Large intestine (tissue), 3 donors: ENCODE data around the gene ZNF793. TPM values are rescaled to one million over a fixed set of nuclear protein-coding genes. Genes with fewer than 3 reads are reported as not detected.

Source experiments
- DNase-seq, 2 donors: peaks; one replicate each; pipeline versions ENCODE4 v3.0.0 to v3.0.0-alpha.2; 2013
- H3K27ac ChIP-seq: one replicate; pipeline ENCODE4 v1.5.1; 2013; ENCODE audit warnings: low read length
- H3K27me3 ChIP-seq: 2 replicates; pipeline ENCODE4 v1.6.1; 2013; ENCODE audit warnings: low read length; ENCODE audit not compliant: control insufficient read depth, insufficient read depth
- H3K36me3 ChIP-seq: 2 replicates; pipeline ENCODE4 v1.6.1; 2013; ENCODE audit warnings: low read length; ENCODE audit not compliant: control insufficient read depth, insufficient read depth
- H3K4me1 ChIP-seq: one replicate; pipeline ENCODE4 v1.6.1; 2013; ENCODE audit warnings: low read length; ENCODE audit not compliant: control insufficient read depth, insufficient read depth
- H3K4me3 ChIP-seq: one replicate; pipeline ENCODE4 v1.5.1; 2013; ENCODE audit warnings: low read length
- H3K9me3 ChIP-seq: one replicate; pipeline ENCODE4 v1.6.1; 2013; ENCODE audit warnings: mild to moderate bottlenecking, low read depth, low read length, moderate library complexity; ENCODE audit not compliant: control insufficient read depth
- WGBS: methylation state at CpG from one replicate; pipeline ENCODE4 v1.1.5; 2013; ENCODE audit warnings: low lambda C conversion rate; ENCODE audit not compliant: insufficient coverage; 5-methylcytosine and 5-hydroxymethylcytosine counted together
- polyA plus RNA-seq: library from polyadenylated mRNA; unstranded; fragments of 120-200 nt; gene quantifications from one replicate; pipeline ENCODE4 v1.2.1, GENCODE V29; 2013

ZNF793 gene
- polyA plus RNA-seq, 1 donor = 15.3 TPM

DNA sequence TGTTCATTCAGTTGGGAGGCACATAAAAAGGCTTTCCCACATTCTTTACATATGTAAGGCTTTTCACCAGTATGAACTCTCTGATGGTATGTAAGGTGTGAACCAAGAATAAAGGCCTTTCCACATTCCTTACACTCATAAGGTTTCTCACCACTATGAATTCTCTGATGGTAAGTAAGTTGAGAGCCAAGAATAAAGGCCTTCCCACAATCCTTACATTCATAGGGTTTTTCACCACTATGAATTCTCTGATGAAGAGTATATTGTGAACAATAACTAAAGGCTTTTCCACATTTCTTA is 58.6 kb downstream of the ZNF793 start:
- Histone ChIP-seq H3K9me3 (peaks cover 51% of the 10 kb centered on the region), H3K27ac (no peak overlapping the region), H3K4me3 (no peak overlapping the region), H3K27me3 (no peaks in the 10 kb centered on the region), H3K4me1 (no peaks in the 10 kb centered on the region), H3K36me3 (peaks cover 19% of the 10 kb centered on the region)
- no peak for DNase-seq

DNA sequence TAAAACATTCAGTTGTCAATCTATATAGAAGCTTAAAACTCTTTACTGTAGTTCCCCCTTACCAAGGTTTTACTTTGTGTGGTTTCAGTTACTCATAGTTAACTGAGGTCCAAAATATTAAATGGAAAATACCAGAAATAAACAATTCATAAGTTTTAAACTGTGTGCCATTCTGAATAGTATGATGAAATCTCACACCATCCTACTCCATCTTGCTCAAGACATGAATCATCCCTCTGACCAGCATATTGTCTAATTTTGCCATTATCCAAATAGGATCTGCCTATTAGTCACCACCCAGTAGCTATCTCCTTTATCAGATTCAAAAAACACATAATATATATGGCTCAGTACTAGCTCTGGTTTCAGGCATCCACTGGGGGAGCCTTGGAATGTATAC is 65.5 kb downstream of the ZNF793 start:
- DNase-seq = no peak

DNA sequence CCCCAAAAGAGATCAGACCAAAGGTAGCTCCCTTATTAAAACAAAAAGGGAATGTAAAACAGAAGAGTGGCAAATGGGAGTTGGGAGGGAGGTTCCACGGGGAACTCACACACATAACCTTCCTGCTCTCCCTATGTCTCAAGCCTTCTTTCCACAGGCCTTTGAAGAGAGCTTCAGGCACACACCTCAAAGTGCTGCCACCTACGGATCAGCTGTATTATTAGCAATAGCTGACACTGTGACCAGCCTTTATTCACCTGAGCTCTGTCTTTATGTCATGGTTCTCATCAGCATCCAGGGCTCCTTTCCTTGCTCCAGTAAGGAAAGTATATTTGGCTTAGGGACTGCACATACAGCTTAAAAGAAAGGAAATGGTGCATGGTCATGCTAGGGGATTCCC is 76.6 kb downstream of the ZNF793 start:
- no peak for DNase-seq
- no peak overlapping the region for H3K27ac ChIP-seq
- H3K9me3 ChIP-seq = peaks cover 49% of the 10 kb centered on the region
- no peaks in the 10 kb centered on the region for H3K4me1 ChIP-seq
- peaks cover 51% of the 10 kb centered on the region for H3K36me3 ChIP-seq
- no peak overlapping the region for H3K4me3 ChIP-seq
- no peaks in the 10 kb centered on the region for H3K27me3 ChIP-seq
- WGBS = no CpG with 5 or more reads among the region's 2 CpGs

More for the DNA sequence above, 65.5 kb downstream of the ZNF793 start:
- Histone ChIP-seq H3K27me3 (no peaks in the 10 kb centered on the region), H3K36me3 (peaks cover 11% of the 10 kb centered on the region), H3K4me1 (no peaks in the 10 kb centered on the region), H3K9me3 (peaks cover 23% of the 10 kb centered on the region), H3K27ac (no peak overlapping the region), H3K4me3 (no peak overlapping the region)

Other genes with a start within 250 kb of the ZNF793 start
- gene ZNF527, start 135.8 kb upstream of the ZNF793 start, polyA plus RNA-seq = 6.9 TPM
- gene ZNF569, start 39.5 kb upstream of the ZNF793 start, polyA plus RNA-seq = 5.0 TPM
- 5.6 TPM for gene ZNF570, start 37.6 kb upstream of the ZNF793 start, polyA plus RNA-seq
- gene ZNF571, start 87.9 kb downstream of the ZNF793 start, polyA plus RNA-seq = 6.9 TPM
- 5.2 TPM for gene ZNF540, start 87.9 kb downstream of the ZNF793 start, polyA plus RNA-seq
- 16.6 TPM for gene ZFP30, start 148.5 kb downstream of the ZNF793 start, polyA plus RNA-seq
- 8.4 TPM for gene ZNF607, start 212.8 kb downstream of the ZNF793 start, polyA plus RNA-seq